Measurements from ENCODE around the gene OVOL3.
A peak's percentile ranks its signal among the peaks of the same experiment; 100 is the strongest.
"Not testable (repeated sequence)": the region's sequence is repeated elsewhere in the genome, so short reads cannot be mapped to it uniquely, and the experiment has no call there.

Gene OVOL3

DNA sequence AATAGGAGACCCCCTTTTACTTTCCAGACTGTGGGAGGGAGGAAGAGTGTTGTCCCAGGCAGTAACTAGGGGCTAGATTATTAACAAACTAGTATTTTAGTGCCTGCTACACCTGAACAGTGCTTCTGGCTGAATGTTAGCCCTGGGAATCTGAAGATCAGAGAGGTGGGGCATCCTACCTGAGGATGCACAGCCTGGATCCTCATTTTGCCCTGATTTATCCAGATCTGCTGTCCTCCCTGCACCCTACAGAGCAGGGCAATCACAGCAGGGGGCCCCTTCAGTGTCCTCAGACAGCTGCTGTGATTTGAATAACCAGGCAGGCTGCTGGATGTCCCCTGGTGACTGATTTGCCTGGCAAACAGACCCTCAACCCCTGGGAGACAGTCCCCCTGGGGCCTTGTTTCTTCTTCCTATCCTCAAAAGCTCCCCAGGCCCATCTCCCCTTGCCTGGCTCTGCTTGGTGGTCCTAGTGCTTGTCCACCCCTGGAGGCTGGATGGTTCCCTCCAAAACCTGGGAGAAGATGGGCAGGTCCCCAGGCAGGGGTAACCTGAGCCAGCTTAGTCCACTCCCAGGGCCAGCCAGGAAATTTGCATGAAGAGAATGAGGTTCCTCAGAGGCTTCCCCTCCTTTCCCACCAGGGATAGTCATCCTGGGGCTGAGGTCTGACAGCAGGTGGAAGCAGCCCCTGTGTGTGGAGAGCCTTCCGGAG lies at the start of gene OVOL3:
Gene OVOL3 (plus strand): TSS at position 657 of the 713 bp plus-strand sequence. CDS start 60 bp downstream, outside the sequence.
- DNase-seq (ENCODE audit: low read depth) = no peak

DNA sequence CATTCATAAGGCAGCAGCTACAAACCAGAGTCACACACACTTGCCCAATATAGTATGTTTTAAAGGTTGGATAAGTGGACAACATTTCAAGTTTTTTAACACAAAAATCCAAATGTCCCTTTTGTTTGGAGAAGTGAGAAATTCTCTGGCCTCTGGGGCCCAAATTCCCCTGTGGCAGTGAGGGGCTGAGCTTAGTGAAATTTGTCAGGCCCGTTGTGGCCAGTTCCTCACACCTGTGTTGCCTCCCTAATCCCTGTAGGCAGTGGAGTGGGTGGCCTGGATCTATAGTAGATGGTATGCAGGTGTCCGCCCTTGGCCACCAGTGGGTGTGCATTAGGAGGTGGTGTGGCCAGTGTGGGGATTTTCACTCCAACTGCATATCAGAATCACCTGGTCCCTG lies 49.6 kb upstream of the OVOL3 start:
- DNase-seq (ENCODE audit: low read depth) = no peak

DNA sequence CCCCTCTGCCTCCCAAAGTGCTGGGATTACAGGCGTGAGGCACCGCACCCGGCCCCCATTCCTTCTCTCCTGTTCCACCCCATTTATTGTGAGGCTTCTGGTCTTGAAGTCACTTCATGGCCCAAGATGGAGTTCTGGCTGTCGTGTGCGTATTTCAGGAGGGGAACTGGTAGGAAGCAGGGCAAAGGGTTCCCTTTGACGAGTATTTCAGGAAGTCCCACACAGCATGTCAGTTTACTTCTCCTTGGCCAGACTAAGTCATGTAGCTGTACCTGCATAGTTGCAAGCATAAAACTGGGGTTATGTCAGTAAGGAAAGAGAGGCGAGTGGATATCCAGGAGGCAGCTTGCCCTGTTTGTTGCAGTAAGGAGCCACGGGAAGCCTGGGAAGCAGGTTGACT lies 46.1 kb upstream of the OVOL3 start:
- no peak for DNase-seq (ENCODE audit: low read depth)

DNA sequence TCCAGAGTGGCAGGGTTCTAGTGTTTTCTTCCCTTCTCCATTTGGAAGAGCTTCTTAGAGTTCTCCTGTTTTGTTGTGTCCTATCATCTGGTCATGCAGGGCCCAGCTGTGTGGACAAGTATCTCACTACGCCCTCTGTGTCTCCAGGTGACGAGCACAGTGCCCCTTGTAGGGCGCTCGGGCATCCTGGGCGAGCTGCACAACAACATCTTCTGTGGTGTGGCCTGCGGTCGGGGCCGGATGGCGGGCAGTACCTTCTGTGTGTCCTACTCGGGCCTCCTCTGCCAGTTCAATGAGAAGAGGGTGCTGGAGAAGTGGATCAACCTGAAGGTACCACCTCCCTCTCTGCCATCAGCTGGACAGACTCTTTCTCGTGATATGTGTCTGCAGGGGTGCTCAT lies 43.3 kb upstream of the OVOL3 start:
- no peak for DNase-seq (ENCODE audit: low read depth)

DNA sequence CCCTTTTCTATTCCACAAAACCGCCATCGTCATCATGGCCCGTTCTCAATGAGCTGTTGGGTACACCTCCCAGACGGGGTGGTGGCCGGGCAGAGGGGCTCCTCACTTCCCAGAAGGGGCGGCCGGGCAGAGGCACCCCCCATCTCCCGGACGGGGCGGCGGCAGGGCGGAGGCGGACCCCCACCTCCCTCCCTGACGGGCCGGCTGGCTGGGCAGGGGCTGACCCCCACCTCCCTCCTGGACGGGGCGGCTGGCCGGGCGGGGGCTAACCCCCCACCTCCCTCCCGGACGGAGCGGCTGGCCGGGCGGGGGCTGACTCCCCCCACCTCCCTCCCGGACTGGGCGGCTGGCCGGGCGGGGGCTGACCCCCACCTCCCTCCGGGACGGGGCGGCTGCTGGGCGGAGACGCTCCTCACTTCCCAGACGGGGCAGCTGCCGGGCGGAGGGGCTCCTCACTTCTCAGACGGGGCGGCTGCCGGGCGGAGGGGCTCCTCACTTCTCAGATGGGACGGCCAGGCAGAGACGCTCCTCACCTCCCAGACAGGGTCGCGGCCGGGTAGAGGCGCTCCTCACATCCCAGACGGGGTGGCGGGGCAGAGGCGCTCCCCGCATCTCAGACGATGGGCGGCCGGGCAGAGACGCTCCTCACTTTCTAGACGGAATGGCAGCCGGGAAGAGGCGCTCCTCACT lies 42.0 kb upstream of the OVOL3 start:
- not testable (repeated sequence) for DNase-seq (ENCODE audit: low read depth)

DNA sequence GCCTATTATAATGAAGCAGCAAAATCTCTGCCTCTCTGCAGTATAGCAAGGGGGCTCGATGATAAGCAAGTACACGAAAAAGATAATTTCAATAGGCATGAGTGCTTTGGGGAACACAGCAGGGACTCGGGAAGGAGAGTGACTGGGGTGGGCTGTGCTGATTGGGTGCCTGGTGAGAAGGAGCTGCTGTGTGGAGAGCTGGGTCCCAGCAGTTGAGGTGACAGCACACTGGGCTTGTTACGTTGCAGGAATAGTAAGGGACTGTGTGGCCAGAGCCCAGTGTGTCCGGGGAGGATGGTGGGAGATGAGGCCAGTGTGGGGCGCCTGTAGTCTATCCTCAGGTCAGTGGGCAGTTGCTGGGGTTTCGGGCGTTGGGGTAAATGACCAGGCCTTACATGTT lies 38.9 kb upstream of the OVOL3 start:
- no peak for DNase-seq (ENCODE audit: low read depth)

DNA sequence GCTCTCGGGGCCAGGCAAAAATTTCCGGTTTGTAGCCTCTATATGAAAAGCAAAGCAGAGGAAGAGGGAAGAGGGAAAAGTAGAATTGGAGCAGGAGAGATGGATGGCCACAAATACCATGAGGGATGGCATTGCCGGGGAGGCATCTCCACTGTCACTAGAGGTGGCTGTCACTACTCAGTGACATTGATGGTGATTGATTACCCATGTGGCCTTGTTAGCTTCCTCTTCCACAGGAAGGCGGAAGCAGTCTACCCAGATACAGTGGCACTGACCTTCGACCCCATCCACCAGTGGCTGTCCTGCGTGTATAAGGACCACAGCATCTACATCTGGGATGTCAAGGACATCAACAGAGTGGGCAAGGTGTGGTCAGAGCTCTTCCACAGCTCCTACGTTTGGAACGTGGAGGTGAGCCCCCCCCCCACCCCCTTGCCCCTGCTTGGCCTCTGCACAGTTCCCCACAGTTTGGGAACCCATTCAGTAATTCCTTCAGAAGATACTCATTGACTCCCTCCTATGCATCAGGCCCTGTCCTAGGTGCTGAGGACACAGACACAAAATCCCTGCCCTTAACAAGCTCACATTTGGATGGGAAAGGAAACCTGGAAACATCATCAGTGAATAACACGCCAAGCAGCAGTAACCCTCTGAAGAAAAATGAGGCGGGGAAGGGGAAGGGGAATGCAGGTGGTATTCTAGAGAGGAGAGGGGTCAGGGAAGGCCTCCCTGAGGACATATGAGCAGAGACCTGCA lies 37.6 kb upstream of the OVOL3 start:
- DNase-seq (ENCODE audit: low read depth) = no peak

DNA sequence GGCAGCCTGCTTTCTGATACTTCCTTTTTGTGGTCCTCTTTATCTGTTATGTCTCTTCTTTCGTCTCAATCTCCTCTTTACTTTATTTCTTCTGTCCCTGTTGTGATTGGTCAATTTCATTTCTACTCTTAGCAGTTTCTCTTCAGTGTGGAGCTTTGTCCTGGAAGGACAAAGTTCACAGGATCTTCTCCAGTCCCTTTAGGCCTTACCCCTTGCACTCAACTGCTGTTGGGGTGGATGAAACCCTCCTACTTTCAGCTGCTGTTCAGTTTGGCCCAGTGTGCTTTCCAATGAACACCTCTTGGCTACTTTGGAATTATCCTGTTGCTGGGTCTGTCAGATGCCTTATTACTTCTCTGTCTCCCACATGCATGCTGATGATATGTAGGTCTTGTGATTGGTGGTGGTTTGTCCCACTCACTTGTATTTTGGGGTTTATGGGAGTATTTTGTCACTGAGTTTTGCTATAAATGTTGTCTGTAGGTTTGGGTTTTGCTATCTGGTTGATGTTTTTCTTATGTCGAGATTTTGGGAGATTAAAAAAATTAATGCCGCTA lies 31.5 kb upstream of the OVOL3 start:
- DNase-seq (ENCODE audit: low read depth) = no peak

DNA sequence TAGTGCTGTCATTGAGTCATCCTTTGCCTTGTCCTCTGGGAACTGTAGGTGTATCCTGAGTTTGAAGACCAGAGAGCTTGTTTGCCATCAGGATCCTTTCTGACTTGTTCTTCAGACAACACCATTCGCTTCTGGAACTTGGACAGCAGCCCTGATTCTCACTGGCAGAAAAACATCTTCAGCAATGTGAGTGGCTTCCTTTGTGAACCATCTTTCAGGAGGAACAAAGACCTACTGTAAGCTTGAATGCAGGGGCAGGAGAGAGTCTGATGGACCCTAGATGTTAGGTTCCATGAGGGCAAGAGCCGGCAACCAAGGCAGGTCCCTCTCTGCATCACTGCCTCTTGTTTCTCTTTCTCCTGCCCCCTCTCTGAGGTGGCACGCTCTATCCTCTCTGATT lies 29.6 kb upstream of the OVOL3 start:
- no peak for DNase-seq (ENCODE audit: low read depth)

DNA sequence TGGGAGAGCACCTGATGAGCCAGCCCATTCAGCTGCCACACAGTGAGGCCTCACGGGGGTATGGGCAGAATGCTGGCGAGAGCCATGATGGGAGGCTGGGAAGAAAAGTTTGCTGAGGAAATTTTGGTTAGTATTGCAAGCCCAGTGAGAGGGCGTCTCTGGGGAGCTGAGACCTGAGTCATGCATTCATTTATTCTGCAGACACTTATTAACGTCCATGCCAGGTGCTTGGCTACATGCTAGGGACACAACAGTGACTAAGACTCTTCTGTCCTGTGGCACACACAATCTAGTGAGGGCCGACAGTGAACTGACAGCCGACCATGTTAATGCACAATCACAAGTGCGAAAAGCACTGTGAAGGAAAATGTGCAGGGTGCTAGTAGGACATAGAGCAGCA lies 29.0 kb upstream of the OVOL3 start:
- no peak for DNase-seq (ENCODE audit: low read depth)

DNA sequence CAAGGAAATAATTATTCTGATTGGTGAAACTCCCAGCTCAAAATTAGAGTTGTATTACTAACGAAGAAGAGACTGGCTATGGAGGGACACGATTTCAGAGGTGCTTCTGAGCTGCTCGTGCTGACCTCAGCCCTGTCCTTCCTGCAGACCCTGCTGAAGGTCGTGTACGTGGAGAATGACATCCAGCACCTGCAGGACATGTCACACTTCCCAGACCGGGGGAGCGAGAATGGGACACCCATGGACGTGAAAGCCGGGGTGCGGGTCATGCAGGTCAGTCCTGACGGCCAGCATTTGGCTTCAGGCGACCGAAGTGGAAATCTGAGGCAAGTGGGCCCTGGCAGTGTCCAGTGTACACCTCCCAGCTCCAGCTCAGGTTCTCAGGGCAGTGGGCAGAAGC lies 28.0 kb upstream of the OVOL3 start:
- DNase-seq (ENCODE audit: low read depth) = no peak

DNA sequence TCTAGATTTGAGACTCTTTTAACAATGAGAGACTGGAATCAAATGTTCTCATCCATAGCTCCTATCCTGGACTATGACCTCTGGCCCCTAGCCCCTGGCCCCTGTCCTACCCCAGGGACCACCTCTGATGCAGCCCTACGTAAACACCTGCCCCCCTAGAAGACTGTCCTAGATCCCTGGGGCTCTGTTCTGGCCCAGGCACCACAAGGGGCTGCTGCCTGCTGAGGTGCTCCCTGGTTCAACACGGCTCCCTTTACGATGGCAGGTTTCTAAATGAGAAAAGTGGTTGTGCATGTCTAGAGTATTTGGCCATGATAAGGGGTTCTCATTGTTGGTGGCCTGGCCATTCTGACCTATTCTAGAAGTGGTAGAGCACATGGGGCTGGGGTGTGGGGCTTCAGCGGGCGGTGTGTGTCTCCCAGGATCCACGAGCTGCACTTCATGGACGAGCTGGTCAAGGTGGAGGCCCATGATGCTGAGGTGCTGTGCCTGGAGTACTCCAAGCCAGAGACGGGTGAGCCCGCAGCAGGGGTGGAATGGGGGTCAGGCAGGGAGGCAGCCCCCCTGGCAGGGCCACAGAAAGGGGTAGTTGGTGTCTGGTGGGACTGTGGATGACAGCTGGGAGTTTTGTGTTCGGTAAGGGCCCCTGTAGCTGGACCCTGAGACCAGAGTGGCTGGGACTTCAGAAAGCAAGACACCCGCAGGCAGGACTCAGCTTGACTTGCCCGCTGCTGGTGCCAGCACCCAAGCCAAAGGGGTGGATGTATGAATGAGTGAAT lies 26.5 kb upstream of the OVOL3 start:
- DNase-seq (ENCODE audit: low read depth) = no peak

DNA sequence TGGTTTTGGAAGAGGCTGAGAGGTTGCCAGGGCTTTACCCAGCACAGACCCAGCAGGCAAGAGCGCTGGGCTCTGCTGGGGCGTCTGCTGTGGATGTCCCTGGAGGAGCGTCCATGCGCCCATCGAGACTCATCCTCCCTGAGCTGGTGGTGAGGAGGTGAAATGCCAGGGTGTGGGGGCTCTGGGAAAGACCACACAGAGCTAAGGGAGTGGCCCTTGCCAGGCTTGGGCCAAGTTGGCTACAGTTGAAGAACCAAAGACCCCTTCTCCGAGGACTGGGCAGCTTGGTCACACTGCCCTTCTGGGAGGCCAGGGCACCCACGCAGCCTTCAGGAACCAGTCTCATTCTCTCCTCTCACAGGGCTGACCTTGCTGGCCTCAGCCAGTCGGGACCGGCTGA lies 24.6 kb upstream of the OVOL3 start:
- no peak for DNase-seq (ENCODE audit: low read depth)

DNA sequence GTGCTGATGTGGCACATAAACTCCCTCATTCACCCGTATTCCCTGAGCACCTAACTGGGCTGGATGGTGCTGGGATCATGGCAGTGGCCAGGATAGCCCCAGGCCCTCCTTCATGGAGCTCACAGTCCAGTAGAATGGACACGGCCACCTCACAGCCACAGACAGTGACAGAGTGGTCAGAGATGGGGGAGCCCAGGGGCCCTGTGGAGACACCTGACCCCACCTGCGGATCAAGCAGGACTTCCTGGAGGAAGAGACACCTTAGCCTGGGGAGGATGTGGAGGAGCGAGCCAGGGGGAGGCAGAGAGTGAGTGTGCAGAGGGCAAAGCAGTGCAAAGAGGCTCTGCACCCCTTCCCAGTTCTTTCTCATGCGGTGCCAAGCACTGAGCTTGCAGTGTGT lies 21.1 kb upstream of the OVOL3 start:
- no peak for DNase-seq (ENCODE audit: low read depth)

DNA sequence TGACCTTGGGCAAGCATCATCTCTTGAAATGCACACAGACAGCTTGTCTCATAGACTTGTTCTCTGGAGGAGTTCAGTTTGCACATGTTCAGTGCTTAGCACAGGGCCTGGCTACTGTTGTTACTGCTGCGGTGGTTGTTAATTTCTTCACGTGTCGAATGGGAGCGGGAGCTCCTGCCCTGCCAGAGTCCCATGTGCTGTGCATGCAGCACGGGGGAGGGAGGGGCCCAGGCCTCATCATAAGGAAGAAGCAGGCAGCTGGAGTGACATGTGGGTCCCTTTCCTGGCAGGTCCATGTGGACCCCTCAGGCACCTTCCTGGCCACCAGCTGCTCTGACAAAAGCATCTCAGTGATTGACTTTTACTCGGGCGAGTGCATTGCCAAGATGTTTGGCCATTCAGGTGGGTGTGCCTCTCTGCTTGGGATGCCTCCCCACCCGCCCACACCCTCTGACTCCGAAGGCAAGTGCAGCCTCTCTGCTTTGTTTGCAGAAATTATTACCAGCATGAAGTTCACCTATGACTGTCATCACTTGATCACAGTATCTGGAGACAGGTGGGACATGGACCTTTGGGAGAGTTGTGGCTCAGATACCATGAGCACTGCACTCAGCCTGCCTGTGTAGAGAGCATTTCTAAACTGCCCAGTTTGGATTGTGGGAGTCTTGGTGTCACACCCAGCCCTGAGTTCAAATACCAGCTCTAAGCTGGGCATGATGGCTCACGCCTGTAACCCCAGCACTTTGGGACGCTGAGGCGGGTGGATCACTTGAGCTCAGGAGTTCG lies 19.8 kb upstream of the OVOL3 start:
- DNase-seq (ENCODE audit: low read depth) = no peak

DNA sequence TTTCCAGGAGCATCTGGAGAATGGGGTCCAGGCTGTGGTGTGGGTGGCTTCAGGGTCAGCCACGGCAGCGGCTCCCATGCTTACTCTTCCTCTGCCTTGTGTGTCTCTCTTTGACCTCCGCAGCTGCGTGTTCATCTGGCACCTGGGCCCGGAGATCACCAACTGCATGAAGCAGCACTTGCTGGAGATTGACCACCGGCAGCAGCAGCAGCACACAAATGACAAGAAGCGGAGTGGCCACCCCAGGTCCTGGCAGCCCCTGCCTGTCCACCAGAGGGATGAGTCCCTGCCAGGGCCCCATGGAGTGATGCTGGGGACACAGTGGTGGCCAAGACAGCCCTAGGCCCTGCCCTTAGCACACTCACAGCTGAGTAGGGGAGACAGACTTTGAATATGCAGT lies 18.4 kb upstream of the OVOL3 start:
- no peak for DNase-seq (ENCODE audit: low read depth)

DNA sequence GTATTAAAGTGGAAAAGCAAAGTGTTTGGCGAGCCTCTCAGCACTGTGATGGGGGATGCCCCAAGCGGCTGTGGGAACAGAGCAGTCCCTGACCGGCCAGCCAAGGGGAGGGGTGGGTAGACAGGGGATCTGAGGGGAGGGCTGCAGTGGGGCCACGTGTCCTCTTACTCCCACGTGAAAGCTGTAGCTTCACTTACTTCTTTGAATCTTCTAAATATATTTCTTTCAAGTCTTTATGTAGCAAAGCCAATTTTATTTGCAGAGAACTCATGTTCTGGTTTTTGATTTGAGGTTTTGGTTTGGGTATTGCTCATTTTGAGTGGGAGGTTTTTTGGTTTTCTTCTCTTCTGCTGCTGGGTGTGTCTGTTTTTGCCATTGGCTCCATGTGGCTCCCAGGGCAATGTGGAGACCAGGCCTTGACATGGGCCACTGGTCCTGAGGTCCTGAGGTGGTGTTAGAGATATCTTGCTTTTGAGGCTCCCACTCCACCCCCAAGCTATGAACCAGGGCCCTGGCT lies 17.7 kb upstream of the OVOL3 start:
- peak; percentile 13 for DNase-seq (ENCODE audit: low read depth)

DNA sequence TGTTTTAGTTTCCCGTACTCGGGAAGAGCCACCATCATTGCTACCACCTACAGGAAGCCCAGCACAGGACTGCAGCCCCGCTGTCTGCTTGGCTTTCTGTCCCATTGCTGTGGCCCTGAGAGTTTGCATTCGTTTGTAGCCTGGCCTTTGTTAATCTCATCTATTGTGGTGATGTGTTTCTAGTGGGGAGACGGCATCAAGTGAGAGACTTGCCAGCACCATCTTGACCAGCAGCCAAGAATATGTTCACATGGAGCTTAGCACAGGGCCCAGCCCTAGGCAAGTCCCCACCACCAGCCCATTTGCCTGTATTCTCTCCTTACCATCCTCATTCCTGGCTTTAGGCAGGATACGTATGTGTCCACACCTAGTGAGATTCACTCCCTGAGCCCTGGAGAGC lies 17.3 kb upstream of the OVOL3 start:
- DNase-seq (ENCODE audit: low read depth) = no peak

DNA sequence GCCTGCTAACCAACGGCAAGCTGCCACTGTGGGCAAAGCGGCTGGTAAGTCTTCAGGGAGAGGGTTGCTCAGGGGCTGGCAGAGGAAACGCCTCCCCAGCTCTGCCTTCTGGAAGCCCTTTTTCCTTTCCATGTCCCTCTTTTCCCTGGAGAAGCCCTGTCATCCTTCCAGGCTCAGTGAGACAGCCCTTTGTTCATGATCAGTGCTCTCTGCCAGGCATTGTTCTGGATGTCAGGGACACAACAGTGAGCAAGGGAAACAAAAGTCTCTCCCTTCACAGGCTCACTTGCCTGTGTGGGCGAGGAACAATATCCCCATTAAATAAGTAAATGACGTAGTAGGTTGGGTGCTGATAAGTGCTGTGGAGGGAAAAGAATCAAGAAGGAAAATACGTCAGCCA lies 13.9 kb upstream of the OVOL3 start:
- no peak for DNase-seq (ENCODE audit: low read depth)

DNA sequence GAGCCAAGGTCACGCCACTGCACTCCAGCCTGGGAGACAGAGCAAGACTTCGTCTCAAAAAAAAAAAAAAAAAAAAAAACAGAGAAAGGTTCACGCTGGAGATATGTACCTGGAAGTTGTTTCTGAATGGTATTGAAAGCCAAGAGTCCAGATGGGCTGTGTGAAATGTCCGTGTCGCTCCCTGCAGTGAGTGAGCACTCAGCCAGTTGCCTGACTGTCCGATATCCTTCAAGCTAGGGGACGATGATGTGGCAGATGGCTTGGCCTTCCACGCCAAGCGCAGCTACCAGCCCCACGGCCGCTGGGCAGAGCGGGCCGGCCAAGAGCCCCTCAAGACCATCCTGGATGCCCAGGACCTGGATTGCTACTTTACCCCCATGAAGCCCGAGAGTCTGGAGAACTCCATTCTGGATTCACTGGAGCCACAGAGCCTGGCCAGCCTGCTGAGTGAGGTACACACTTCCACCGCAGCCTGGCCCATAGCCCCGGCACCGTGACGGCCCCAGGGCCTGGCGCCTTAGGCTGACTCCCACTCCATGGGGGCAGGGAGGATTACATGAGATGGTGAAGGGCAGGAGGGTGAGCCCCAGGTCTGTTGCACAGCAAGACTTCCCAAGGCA lies 11.7 kb upstream of the OVOL3 start:
- DNase-seq (ENCODE audit: low read depth) = no peak

DNA sequence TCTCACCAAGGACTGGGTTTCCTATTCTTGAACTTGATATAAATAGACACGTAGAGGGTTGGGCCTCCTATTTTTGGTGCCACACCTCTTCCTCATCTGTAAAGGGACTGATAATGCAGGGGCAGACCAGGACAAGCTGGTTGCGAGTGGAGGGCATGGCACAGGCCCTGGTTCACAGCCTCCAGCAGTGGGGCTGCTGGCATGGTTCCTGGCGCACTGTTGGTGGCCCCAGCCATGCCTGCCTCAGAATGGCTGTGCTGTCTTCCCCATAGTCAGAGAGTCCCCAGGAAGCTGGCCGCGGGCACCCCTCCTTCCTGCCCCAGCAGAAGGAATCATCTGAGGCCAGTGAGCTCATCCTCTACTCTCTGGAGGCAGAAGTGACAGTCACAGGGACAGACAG lies 10.5 kb upstream of the OVOL3 start:
- no peak for DNase-seq (ENCODE audit: low read depth)
